ENCODE data around the gene SLC30A7.

GRCh38 chr1:100969327-100969726 lies 73.4 kb downstream of the SLC30A7 start:
- TF ChIP-seq CTCF (IDR thresholded peaks at IDR 0.05; ENCODE audit: low read depth, low read length): no peak
- no peak for TF ChIP-seq EZH2phosphoT487 (IDR thresholded peaks at IDR 0.05; ENCODE audit: low read depth)
